D341Med (cell line): Measurements from ENCODE around the gene TULP4.

ENCODE experiments used
- DNase-seq: peaks from one replicate; pipeline ENCODE4 v3.0.0; 2012; ENCODE audit warnings: low spot score

Gene TULP4, protein sequence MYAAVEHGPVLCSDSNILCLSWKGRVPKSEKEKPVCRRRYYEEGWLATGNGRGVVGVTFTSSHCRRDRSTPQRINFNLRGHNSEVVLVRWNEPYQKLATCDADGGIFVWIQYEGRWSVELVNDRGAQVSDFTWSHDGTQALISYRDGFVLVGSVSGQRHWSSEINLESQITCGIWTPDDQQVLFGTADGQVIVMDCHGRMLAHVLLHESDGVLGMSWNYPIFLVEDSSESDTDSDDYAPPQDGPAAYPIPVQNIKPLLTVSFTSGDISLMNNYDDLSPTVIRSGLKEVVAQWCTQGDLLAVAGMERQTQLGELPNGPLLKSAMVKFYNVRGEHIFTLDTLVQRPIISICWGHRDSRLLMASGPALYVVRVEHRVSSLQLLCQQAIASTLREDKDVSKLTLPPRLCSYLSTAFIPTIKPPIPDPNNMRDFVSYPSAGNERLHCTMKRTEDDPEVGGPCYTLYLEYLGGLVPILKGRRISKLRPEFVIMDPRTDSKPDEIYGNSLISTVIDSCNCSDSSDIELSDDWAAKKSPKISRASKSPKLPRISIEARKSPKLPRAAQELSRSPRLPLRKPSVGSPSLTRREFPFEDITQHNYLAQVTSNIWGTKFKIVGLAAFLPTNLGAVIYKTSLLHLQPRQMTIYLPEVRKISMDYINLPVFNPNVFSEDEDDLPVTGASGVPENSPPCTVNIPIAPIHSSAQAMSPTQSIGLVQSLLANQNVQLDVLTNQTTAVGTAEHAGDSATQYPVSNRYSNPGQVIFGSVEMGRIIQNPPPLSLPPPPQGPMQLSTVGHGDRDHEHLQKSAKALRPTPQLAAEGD (N-terminal part only)

DNA sequence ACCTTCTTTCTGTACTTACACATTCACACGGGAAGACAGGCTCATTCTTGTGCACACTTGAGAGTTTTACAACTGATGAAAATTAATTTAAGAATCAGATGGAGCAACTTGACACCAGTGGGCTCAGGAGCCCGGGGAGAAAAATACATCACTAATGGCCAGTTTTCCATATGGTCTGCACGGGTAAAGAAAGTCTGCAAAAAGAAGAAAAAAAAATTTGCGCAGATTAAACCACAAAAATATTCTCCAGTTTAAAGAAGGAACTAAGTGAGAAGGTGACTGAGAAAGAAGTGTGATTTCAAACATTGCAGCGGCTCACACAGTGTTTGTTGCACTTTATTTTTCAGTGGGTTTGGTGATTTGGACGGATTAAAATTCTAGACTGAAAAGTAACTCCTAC is at the start of gene TULP4:
TSS of gene TULP4 (plus strand) at position 301 of the 400 bp plus-strand sequence. CDS start 1,552 bp downstream, outside the sequence.
- DNase-seq = no peak

DNA sequence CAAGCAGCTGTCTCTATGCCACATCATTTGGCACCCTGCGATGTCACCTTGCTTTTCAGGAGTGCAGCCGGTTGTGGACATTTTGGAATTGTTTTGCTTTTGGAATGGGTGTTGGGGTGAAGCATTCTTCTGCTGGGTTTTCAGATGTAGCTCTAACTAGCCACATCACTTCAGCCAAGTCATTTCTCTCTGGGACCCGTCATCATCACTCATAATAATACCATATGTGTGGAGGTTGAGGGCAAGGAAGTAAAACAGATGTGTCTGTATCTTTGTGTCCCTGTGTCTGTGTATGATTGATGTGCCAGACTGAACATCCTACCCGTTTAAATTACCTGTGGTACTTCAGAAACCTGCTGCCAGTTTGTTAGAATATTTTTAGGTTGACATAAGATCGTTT is 49.5 kb upstream of the TULP4 start:
- no peak for DNase-seq

DNA sequence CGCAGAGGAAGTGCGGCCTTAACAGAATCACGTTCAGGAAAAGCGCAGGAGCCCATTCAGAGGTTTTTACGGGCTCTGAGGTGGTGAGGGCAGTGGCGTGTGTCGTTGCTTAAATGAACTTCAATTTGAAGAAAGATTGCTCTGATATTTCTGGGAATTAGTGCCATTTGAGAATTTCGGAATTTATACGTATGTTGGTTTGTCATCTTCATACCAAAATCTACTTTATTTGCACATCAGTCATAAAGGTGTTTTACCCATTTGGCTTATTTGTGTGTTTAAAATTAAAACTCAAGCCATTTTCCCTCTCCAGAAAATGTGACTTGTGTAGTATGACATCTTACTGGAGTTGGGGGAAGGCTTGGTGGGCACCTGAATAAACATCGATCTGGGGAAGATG is 48.1 kb upstream of the TULP4 start:
- no peak for DNase-seq

DNA sequence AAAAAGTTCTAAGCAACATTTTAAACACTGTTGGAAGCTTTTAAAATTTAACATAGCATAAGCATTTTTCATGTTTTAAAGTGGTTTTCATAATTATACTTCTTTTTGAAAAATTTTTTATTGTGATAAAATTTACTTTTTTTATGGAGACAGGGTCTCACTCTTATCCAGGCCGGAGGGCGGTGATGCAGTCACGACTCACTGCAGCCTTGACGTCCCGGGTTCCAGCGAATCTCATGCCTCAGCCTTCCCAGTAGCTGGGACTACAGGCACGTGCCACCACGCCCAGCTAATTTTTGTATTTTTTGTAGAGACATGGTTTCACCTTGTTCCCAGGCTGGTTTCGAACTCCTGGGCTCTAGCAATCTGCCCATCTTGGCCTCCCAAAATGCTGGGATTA is 46.1 kb upstream of the TULP4 start:
- DNase-seq = no peak

DNA sequence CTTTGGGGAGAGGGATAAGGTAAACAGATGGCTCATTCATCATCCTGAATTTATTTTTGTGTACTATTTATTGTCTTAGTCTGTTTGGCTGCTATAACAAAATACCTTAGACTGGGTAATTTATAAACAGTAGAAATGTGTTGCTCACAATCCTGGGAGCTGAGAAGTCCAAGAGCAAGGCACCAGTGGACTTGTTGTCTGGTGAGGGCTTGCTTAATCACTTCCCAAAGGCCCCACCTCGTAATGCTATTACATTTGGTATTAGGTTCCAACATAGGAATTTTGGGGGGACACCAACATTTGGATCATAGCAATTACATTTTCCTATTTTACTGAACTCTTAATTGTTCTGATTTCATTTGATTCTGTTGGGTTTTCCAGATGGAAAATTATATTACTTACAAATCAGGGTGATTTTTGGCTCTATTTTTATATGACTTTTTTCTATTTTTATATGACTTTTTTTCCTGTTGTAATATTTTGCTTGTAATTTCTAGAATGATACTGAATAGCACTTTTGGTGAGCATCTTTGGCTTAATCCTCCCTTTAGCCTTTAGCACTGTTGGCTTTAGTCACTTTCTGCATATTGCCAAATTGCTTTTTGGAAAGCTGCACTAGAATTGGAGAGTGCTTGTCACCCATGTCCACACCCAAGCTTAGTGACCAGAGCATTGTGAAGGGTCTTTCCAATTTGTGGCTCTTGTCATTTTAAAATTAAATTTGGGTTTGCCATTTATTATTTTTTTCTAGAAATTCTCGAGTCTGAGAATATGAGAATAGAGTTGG is 43.7 kb upstream of the TULP4 start:
- no peak for DNase-seq

DNA sequence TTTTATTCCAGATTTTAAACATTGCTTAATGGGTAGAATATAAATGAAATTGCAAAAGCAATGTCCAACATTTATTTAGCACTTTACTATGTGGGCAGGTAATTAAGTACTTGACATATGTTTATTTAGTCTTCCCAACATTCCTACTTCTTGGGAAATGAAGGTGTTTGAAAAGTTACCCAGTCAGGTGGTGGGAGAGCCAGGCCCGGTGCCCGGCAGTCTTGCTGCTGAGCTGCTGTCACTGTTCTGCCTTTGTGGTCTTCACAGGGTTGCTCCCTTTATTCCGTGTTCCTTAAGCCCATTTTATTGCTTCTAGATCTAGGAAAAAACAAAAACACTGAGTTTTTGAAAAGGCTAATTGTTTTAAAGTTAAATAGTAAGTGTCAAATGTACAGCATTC is 42.6 kb upstream of the TULP4 start:
- DNase-seq = no peak

DNA sequence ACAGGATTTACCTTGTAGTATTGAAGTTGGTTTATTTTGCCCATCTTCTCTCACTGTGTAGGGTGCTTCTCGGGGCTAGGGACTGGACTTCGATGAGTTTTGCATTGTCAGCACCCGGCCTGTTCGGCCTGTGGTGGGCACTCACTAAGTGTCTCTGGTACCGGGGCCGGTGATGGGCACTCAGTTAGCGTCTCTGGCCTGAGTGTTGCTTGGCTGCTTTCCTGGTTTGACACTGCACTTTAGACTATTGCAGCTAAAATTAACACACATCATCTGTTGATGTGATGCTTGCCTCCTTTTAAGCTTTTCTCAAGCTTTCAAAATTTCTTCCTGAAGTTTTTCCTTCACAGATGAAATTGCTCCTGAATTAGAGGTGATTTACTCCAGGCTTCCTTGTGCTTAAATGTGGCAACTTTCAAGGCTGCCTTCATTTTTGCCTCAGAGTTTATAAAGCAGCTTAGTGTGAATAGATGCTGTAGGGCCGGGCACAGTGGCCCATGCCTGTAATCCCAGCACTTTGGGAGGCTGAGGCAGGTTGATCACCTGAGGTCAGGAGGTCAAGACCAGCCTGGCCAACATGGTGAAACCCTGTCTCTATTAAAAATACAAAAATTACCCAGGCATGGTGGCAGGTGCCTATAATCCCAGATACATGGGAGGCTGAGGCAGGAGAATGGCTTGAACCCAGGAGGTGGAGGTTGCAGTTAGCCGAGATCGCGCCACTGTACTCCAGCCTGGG is 41.7 kb upstream of the TULP4 start:
- no peak for DNase-seq

DNA sequence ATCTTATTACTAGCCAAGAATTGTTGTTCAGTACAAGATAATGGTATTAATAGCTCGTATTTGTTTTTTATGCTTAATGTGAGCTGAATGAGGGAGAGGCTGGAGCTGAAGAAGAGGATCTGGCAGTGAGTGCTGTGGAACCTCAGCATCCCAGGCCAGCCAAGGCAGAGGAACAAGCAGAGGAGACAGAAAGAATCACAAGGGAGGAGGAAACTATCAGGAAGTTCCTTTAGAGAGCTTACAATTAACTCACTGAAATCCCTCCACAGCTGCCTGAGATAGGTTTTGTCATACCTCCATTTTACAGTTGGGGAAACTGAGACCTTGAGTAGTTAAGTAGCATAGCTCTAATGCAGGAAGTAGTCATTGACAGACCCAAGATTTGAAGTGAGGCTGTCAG is 39.9 kb upstream of the TULP4 start:
- DNase-seq = no peak

DNA sequence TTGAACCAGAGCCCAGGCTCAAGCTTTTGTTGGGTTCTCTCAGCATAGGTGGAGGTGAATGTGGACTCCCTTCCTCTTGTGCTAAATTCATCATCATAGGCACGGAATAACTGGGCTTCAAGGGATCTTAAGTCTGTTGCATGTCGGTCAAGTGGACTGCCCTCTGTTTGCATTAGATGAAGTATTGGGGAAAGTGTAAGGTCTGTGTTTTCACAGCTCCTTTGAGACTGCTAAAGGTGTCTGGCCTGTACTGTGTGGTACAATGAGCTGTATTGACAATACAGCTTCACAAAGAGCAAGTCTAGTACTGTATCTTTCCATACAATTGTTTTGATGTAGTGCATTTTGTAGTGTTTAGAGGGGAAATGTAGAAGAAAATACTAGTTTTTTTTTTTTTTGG is 34.3 kb upstream of the TULP4 start:
- DNase-seq = no peak

DNA sequence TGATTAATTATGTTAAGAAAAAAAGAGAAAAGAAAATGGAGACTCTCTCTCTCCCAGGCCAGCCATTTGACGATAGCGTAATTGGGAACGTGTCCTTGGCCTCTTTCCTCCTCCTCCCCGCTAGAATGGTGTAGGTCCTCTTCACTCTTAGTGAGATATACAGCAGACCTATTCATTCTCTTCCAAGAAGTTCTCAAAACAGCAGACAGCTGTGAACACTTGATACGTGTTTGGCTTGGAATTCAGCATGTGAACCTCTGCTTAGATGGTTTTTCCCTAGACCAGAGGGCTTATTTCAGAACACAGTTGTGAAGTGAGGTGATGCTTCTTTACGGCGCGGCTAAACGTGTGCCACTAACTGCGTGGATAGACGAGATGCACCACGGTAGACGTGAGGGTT is 32.6 kb upstream of the TULP4 start:
- DNase-seq = no peak

DNA sequence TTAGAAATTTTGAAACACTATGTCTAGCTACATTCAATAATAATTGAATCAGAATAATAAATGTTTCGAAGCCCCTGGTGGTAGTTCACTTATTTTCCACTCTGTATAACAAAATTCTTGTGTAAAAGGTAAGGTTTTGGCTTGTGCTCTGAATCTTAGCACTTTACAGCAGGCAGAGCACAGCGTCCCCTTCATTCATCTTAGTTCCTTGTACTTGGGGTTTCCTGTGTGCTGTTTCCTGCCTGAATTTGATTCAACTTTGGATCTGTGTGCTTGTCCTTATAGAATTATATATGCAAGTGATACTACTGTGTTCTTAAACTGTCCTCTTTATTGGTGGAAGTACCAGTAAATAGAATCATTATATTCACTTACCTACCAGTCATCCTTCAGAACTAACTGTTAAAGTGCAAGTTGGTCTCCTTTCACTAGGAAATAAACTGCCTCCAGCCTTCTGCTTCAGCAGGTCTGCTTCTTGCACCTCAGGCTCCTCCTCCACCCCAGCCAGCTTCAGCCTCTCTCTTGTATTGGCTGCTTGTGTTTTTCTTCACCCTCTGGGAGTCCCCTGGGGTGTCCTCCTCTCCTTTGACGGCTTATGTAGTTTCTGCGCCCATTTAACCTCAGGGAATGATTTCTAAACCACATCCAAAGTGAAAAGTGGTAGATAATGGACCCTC is 28.8 kb upstream of the TULP4 start:
- peak; percentile 67 for DNase-seq

DNA sequence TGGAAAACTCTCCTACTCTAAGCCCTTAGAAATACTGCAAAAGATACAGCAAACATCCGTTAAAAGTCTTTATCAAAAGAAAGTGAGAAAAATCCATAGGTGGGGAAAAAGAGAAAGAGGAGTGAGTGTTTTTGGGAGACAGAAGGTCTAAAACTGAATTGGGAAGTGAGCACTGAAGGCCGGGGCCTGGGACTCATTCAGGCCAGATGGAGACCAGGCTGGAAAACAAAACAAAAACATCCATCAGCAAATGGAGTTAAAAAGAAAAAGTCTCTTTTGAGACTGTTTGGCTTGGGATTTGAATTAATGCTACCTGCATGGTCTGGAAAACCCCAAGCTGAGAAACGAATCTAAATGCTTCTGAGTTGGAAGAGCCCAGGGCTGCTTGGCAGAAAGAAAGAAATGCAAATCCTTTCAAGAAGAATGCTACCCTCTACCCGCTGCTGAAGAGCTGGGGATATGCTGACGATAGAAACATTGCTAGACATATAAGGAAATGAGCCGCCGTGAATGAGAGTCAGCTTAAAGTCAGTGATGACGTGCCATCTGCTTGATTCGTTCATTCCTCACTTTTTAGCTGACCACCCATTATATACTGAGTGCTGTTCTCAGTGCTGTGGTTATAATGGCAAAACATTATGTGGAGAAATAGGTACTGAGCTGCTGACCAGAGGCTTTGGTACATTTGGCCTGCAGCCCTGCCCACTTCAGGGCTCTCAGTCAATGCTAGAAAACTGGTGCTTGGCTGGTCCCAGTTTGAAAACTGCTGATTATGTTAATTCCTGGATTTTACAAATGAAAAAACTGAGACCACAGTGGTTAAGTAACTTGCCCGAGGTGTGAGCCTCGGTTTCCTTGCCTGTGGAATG is 28.0 kb upstream of the TULP4 start:
- peak; percentile 54 for DNase-seq

DNA sequence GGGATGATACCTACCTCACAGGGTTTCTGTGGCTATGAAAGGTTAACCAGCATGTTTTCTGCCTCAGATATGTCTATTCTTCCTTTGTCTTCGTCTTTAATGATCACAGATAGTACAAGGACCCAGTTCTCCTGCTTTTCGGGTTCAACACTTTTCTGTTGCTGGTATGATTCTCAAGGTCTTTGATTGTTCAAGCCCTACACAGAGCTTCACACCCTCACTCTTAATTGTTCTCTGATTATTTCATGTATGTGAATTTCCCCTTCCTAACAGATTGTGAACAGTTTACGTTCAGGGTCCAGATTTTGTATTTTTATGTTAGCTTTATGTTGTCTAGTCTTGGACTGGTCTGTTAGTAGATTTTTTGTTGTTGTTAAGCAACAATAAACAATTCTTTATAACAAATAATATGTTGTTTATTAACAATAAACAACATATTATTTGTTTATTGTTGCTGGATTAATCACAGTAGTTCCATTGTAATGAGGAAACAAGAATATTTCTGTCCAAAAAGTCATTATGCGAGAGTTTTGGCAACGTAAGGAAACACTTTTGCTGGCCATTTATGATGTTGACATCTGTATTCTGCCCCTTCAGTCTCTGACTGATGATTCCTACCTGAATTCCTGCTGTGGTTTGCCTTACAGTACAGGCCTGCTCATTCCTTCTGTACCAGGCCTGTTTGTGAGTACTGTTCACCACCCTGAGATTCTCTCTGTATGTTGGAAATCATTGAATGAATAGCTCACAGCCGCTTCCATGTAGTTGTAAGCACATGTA is 27.2 kb upstream of the TULP4 start:
- no peak for DNase-seq

DNA sequence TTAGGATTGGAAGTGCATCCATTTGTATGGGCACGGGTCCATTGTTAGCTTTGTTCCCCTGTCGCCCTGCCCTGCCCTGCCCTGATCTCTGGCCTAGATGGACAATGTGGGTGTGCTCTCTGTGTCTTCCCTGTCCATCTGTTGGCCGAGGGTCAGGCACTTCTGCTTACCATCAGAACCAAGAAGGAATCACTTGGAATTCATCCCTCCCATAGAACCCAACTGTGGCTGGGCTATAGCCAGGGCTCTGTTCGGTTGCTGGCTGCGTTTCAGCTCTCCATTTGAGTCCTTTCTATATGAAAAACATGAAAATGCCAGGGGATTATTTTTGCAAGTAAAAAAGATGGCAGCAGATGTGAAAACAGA is 26.6 kb upstream of the TULP4 start:
- DNase-seq = no peak

DNA sequence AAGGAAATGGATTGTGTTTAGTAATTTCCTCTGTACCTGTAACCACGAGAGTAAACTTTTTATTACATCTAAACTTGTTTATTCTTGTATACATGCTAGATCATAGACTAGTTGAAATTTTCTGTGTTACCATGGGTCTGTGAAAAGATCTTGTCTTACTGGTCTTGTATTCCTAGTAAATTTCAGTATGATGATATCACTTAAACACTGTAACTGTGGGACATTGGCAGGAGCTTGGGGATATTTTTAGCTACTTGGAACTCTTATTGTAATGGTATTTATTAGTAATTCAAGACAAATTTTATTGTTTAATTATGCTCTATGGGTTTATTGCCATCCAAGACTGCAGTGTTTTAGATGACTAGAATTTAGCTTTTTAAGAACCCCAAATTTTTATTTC is 25.9 kb upstream of the TULP4 start:
- no peak for DNase-seq

DNA sequence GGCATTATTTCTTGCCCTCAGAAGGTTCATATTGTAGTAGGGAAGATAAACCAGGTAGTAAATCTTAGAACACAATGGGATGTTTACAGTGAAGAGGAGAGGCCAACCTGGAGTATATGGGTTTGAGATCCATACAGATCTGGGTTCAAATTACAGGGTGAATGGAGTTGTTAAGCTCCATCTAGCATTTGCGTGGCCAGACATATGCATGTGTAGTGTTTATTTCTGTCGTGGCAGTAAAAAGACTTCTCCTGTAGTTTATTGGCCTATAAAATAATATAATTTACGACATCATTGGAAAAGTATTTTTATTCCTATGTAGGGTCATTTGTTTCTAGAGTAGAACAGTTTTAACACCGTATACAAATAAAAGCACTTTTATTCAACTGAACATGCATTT is 25.2 kb upstream of the TULP4 start:
- no peak for DNase-seq

DNA sequence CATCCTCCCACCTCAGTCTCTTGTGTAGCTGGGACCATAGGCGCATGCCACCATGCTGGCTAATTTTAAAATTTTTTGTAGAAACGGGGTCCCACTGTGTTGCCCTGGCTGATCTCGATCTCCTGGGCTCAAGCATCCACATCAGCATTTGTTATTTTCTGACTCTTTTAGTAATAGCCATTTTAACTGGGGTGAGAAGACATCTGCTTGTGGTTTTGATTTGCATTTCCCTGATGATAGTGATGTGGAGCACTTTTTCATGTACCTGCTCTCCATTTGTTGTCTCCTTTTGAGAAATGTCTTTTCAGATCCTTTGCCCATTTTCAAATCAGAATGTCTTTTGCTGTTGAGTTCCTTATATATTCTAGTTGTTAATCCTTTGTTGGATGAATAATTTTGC is 22.2 kb upstream of the TULP4 start:
- DNase-seq = no peak

DNA sequence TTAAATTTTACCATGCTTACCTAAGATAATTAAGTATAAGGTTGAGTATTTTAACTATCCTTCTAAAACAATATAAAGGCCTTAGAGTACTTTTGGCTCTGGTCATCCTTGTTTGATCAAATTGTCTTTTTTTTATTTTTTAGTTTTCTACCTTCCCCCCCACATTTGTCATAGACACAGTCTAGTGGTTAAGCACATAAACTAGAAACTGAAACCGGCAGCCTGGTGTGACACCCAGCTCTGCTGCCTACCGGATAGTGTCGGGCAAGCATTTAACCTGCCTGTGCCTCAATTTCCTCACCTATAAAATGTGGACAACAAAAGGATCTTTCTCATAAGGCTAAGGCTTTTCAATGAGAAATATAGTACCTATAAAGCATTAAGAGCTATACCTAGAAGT is 21.6 kb upstream of the TULP4 start:
- DNase-seq = no peak

DNA sequence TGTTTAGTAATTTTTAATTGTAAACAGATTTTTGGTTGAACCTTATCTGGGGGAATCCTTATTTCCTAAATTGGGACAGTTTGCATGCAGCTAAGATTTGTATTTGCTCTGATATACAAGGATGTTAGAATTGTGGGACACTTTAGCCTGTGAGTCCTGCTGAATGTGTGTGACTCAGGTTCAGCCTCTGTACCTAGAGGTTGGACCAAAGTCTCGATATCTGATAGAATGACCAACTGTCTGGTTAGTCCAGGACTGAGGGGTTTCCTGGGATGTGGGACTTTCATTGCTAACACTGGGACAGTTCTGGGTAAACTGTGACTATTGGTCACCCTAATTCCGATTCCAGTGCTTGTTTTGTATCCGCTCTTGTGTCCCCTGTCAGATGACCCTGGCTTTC is 20.2 kb upstream of the TULP4 start:
- DNase-seq = no peak

DNA sequence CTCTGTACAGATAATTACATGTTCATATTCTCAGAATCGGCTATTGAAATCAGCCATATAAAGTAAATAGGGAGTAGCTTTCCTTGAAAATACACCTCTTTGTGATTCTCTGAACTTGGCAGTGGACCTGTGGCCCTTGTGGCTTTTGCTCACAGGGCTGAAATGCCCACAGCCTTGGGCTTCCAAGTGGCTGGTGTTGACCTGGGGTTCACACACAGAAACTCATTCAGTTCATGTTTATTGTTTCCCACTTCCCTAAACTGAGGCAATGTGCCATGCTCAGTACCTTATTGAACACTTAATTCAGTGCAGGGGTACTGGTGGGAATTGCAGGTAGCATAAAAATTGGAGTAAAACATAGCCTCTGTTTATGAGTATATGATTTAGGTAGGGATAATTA is 19.1 kb upstream of the TULP4 start:
- no peak for DNase-seq
